ENCODE data around the gene CAMK4. TPM values are rescaled to one million over a fixed set of nuclear protein-coding genes. Genes with fewer than 3 reads are reported as not detected.

The CAMK4 gene
- total RNA-seq, 1 donor from 2014 or later: 3.8 TPM

GRCh38 chr5:111235635-111236034 is 11.5 kb downstream of the CAMK4 start:
- no peak for DNase-seq (ENCODE audit: low read depth)
- Mint-ChIP-seq H3K27ac (ENCODE audit: unreplicated experiment) (no peak overlapping the region), H3K27me3 (ENCODE audit: low read depth, unreplicated experiment) (peaks cover 2% of the 10 kb centered on the region), H3K9me3 (ENCODE audit: unreplicated experiment) (no peaks in the 10 kb centered on the region), H3K4me1 (ENCODE audit: low read depth, unreplicated experiment) (peaks cover 18% of the 10 kb centered on the region), H3K36me3 (ENCODE audit: low read depth, unreplicated experiment) (peaks cover 2% of the 10 kb centered on the region), H3K4me3 (ENCODE audit: unreplicated experiment) (no peak overlapping the region)
- Histone ChIP-seq H3K4me2 (ENCODE audit: low read length) (no peak overlapping the region), H3K27ac (ENCODE audit: low read depth, low read length) (no peak overlapping the region), H2AFZ (ENCODE audit: low read depth, low read length) (no peak overlapping the region), H3K9ac (ENCODE audit: low read length) (no peak overlapping the region), H3K79me2 (ENCODE audit: insufficient read depth, low read length) (no peaks in the 10 kb centered on the region), H3K4me3 (ENCODE audit: insufficient read depth, low read depth, low read length) (no peak overlapping the region), H4K20me1 (ENCODE audit: insufficient read depth, low read length) (no peaks in the 10 kb centered on the region), H3K36me3 (ENCODE audit: insufficient read depth, low read length) (no peaks in the 10 kb centered on the region), H3K4me1 (ENCODE audit: insufficient read depth, low read length) (no peaks in the 10 kb centered on the region), H3K9me3 (ENCODE audit: insufficient read depth, low read depth, low read length) (no peaks in the 10 kb centered on the region), H3K27me3 (ENCODE audit: insufficient read depth, low read length) (no peaks in the 10 kb centered on the region)
- TF ChIP-seq CTCF (IDR thresholded peaks at IDR 0.05; ENCODE audit: insufficient read depth, low read depth, low read length): no peak
- no peak for TF ChIP-seq EZH2 (IDR thresholded peaks at IDR 0.05; ENCODE audit: insufficient read depth, low read length)
- no peak for FAIRE-seq

DNA sequence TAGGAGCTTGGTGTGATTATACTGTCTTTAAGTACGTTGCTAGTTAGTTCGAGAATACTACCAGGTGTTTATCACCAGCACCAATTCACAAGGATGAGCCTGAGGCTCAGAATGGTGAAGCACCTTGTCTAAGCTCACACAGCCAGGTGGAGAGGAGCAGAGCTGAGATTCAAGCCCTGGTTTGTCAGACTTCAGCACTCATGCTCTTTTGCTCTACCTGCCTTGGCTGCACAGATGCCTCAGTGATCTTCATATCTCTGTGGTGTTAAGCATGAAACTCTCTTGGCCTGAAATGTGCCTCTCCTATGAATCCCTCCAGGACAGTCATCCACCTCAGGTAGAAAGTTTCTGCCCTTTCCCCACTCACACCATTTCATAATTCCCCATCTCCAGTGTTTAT is 12.2 kb downstream of the CAMK4 start:
- Histone ChIP-seq H3K9me3 (ENCODE audit: insufficient read depth, low read depth, low read length) (no peaks in the 10 kb centered on the region), H3K4me2 (ENCODE audit: low read length) (no peak overlapping the region), H3K4me3 (ENCODE audit: insufficient read depth, low read depth, low read length) (no peak overlapping the region), H3K9ac (ENCODE audit: low read length) (no peak overlapping the region), H3K27ac (ENCODE audit: low read depth, low read length) (no peak overlapping the region), H3K4me1 (ENCODE audit: insufficient read depth, low read length) (no peaks in the 10 kb centered on the region), H3K27me3 (ENCODE audit: insufficient read depth, low read length) (no peaks in the 10 kb centered on the region), H4K20me1 (ENCODE audit: insufficient read depth, low read length) (no peaks in the 10 kb centered on the region), H3K79me2 (ENCODE audit: insufficient read depth, low read length) (no peaks in the 10 kb centered on the region), H2AFZ (ENCODE audit: low read depth, low read length) (no peak overlapping the region), H3K36me3 (ENCODE audit: insufficient read depth, low read length) (no peaks in the 10 kb centered on the region)
- FAIRE-seq (no peak), DNase-seq (ENCODE audit: low read depth) (no peak)
- no peaks in the 10 kb centered on the region for H3K9me3 Mint-ChIP-seq (ENCODE audit: unreplicated experiment)
- TF ChIP-seq EZH2 (IDR thresholded peaks at IDR 0.05; ENCODE audit: insufficient read depth, low read length) (no peak), CTCF (IDR thresholded peaks at IDR 0.05; ENCODE audit: insufficient read depth, low read depth, low read length) (no peak)
- peaks cover 2% of the 10 kb centered on the region for H3K27me3 Mint-ChIP-seq (ENCODE audit: low read depth, unreplicated experiment)
- H3K36me3 Mint-ChIP-seq (ENCODE audit: low read depth, unreplicated experiment): peaks cover 2% of the 10 kb centered on the region
- H3K4me3 Mint-ChIP-seq (ENCODE audit: unreplicated experiment): no peak overlapping the region
- H3K27ac Mint-ChIP-seq (ENCODE audit: unreplicated experiment): no peak overlapping the region
- peaks cover 13% of the 10 kb centered on the region for H3K4me1 Mint-ChIP-seq (ENCODE audit: low read depth, unreplicated experiment)

DNA sequence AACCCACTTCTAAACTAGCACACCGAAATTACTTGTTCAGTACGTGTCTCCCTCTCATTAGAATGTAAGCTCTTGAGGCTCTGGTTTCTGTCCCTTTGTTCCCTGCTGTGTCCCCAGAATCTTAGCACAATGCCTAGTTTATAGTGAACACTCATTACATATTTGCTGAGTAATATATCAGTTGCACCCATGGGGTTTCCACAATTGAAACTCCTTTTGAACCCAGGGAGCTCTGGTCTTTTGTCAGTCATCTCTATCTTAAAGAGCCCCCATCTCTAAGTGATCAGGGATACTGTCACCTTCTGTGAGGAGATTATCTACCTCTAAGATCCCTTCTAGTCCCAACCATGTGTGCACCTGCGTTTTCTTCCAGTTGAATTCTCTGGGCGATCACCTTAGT is 12.8 kb downstream of the CAMK4 start:
- no peak for FAIRE-seq
- Histone ChIP-seq H3K9me3 (ENCODE audit: insufficient read depth, low read depth, low read length) (no peaks in the 10 kb centered on the region), H2AFZ (ENCODE audit: low read depth, low read length) (no peak overlapping the region), H3K4me3 (ENCODE audit: insufficient read depth, low read depth, low read length) (no peak overlapping the region), H3K4me1 (ENCODE audit: insufficient read depth, low read length) (no peaks in the 10 kb centered on the region), H3K79me2 (ENCODE audit: insufficient read depth, low read length) (no peaks in the 10 kb centered on the region), H4K20me1 (ENCODE audit: insufficient read depth, low read length) (no peaks in the 10 kb centered on the region), H3K4me2 (ENCODE audit: low read length) (peak overlapping the region; percentile 33), H3K9ac (ENCODE audit: low read length) (no peak overlapping the region), H3K36me3 (ENCODE audit: insufficient read depth, low read length) (no peaks in the 10 kb centered on the region), H3K27ac (ENCODE audit: low read depth, low read length) (no peak overlapping the region), H3K27me3 (ENCODE audit: insufficient read depth, low read length) (no peaks in the 10 kb centered on the region)
- peaks cover 2% of the 10 kb centered on the region for H3K27me3 Mint-ChIP-seq (ENCODE audit: low read depth, unreplicated experiment)
- H3K9me3 Mint-ChIP-seq (ENCODE audit: unreplicated experiment): no peaks in the 10 kb centered on the region
- TF ChIP-seq EZH2 (IDR thresholded peaks at IDR 0.05; ENCODE audit: insufficient read depth, low read length): no peak
- TF ChIP-seq CTCF (IDR thresholded peaks at IDR 0.05; ENCODE audit: insufficient read depth, low read depth, low read length): no peak
- DNase-seq (ENCODE audit: low read depth): no peak
- H3K36me3 Mint-ChIP-seq (ENCODE audit: low read depth, unreplicated experiment): peaks cover 2% of the 10 kb centered on the region
- H3K4me1 Mint-ChIP-seq (ENCODE audit: low read depth, unreplicated experiment): peaks cover 12% of the 10 kb centered on the region
- H3K4me3 Mint-ChIP-seq (ENCODE audit: unreplicated experiment): no peak overlapping the region
- H3K27ac Mint-ChIP-seq (ENCODE audit: unreplicated experiment): peak overlapping the region; percentile 31
